HG03457 (cell line): Measurements from ENCODE around the gene RNF168.
"Not testable (repeated sequence)": the region's sequence is repeated elsewhere in the genome, so short reads cannot be mapped to it uniquely, and the experiment has no call there.

Experiments used
- ATAC-seq: cut with Tn5 transposase; IDR thresholded peaks from one replicate; pipeline ENCODE4 v1.9.1; 2021; ENCODE audit warnings: moderate number of reproducible peaks; ENCODE audit not compliant: unreplicated experiment

Gene RNF168

DNA sequence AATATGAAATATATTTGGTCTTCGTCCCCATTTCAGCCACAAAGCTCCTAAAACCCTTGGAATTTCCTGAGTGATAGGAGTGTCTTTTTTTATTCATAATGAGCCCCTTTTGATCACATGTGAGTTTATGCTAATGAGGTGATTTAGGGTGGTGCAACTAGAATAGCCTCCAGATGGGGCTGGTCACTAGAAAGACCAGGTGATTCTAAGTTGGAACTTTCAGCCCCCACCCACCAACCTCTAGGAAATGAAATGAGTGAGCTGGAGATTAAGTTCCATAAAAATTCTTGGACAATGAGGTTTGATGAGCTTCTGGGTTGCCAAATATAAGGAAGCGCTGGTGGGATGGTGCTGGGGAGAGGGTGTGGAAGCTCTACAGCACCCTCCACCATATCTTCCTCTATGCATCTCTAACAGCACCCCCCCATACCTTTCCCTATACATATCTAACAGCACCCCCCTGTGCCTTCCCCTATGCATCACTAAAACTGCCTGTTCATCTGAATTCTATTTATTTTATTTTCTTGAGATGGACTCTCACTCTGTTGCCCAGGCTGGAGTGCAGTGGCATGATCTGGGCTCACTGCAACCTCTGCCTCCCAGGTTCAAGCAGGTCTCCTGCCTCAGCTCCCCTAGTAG, 13.7 kb upstream of the RNF168 start:
- no peak for ATAC-seq

DNA sequence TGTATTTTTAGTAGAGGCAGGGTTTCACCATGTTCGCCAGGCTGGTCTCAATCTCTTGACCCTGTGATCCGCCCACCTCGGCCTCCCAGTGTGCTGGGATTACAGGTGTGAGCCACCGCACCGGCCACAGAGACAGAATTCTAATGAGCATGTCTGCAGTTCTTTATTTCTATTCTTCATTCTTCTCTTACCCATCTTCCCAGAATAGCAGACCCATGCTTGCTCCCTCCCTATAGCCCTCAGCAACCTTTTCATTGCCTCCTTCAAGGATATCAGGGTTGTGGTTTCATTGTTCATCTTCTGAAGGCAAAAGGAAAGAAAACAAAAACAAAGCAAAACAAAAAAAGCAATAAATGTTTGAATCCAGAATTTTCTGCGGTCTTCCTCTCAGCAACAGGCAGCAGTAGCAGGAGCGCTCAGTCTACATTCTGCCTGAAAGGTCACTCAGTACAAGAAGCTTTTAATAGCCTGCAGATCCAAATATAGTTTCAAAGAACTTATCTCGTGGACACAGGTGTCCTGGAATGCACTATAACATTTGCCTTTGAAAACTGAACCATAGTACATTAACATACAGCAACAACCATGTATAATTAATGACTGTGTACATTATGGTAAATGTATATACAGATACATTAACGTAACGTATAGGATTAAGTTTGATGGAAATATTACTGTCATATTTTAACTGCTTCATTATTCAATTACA, 11.5 kb upstream of the RNF168 start, which contains the start of gene SMCO1:
Gene SMCO1, minus strand, starts transcription at position 434 of the 709 bp plus-strand sequence. Its CDS starts 137 bp downstream, at position 297.
- ATAC-seq: no peak

DNA sequence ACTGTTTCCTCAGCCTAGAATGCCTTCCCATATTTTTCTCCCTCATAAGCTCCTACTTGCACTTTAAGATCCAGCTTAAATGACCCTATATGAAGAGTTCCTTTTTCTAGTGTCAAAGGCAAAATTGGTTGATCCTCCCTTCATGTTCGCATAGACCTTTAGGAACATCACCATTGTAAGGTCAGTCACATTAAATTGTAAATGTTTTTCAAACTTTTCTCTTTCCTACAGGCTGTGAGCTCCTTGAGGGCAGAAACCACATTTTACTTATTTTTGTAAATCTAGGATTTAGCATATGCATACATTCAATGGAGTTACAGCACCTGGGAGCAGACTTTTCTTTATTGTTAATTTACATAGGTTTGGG, 10.8 kb upstream of the RNF168 start:
- no peak for ATAC-seq

DNA sequence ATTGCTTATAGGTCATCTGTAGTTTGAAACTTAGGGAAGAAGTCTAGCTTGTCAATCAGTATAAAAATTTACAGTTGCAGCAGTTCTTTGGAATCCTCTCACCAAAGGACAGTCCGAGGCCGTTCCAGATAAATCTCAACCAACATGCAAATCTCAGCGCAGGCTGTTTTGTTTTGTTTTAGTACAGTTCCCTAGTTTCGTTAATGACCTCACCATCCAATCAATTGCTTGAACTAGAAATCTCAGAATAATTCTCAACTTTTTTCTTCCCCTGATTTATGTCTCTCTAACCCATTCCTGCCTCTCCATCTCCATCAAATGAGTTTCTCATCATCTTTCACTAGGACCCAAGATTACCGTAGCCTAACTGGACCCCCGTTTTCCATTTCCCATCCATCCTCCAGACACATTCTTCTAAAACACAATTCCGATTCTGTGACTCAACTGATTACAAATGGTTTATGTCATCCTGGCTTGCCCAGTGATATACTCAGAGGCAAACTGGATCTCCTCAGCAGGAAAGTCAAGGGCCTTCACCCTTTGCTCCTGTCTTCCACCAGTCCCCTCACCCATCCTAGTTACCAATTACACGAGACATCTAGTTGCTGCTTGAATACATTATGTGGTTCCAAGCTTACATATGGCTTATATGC, 10.3 kb upstream of the RNF168 start:
- no peak for ATAC-seq

DNA sequence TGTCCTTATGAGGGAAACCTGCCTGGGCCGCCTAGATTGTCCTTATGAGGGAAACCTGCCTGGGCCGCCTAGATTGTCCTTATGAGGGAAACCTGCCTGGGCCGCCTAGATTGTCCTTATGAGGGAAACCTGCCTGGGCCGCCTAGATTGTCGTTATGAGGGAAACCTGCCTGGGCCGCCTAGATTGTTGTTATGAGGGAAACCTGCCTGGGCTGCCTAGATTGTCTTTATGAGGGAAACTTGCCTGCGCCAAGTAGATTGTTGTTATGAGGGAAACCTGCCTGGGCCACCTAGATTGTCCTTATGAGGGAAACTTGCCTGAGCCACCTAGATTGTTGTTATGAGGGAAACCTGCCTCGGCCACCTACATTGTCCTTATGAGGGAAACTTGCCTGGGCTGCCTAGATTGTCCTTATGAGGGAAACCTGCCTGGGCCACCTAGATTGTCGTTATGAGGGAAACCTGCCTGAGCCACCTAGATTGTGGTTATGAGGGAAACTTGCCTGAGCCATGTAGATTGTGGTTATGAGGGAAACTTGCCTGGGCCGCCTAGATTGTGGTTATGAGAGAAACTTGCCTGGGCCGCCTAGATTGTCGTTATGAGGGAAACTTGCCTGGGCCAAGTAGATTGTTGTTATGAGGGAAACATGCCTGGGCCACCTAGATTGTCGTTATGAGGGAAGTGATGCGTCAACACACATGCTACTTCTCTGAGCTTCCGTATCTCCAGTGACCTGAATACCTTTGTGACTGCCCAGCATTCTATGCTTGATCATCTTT, 8.3 kb upstream of the RNF168 start:
- not testable (repeated sequence) for ATAC-seq

DNA sequence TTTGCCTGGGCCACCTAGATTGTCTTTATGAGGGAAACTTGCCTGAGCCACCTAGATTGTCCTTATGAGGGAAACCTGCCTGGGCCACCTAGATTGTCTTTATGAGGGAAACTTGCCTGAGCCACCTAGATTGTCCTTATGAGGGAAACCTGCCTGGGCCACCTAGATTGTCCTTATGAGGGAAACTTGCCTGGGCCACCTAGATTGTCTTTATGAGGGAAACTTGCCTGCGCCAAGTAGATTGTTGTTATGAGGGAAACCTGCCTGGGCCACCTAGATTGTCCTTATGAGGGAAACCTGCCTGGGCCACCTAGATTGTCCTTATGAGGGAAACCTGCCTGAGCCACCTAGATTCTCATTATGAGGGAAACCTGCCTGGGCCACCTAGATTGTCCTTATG, 7.5 kb upstream of the RNF168 start:
- not testable (repeated sequence) for ATAC-seq

DNA sequence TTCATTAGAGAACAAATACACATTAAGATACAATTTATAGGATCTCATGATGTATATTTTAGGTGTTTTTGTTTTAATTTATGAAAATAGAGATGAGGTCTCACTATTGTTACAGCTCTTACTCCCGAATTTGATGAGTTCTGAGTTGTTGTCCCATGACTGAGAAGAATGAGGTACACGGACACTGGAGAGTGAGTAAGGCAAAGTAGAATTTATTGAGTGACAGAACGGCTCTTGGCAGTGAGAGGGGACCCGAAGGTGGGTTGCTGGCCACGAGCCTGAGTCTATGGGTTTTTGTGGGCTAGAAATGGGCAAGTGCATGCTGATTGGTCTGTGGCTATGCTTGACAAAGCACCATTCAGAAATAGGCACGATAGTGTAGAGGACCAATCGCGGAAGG, 3.1 kb upstream of the RNF168 start:
- ATAC-seq: no peak

DNA sequence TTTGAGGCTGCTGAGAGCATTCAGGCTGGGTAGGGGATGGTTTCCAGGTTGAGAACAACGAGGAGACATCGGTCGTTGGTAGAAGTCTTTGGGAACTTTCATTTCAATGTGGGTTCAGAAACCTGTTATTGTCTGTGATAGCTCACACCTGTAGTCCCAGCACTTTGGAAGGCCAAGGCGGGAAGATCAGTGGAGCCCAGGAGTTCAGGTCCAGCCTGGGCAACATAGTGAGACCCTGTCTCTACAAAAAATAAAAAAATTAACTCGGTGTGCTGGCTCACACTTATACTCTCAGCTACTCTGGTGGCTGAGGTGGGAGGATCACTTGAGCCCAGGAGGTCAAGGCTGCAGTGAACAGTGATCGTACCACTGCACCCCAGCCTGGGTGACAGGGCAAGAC, 988 bp upstream of the RNF168 start:
- no peak for ATAC-seq

DNA sequence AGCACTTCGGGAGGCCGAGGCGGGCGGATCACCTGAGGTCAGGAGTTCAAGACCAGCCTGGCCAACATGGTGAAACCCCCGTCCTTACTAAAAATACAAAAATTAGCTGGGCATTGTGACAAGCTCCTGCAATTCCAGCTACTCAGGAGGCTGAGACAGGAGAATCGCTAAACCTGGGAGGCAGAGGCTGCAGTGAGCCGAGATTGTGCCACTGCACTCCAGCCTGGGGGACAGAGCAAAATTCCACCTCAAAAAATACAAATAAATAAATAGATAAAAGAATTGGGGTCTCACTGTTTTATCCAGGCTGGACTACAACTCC, 470 bp upstream of the RNF168 start:
- ATAC-seq: not testable (repeated sequence)

DNA sequence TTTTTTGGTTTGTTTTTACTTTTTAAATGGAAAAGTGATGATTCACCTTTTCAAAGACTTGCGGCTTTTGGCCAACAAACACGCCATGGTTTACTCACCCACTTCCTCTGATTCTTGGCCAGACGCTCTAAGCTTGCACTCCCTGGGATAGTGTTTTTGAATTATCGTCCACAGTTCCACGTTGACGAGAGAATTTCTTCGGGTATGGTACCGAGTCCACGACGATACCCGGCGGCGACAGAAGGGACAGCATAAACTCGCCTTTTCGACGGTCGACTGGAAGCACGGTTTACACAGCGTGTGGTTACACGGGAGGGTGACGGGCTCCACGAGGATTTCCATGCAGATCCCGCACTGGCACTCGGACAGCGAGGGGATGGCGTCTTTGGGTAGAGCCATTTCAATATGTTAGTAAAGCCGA, 783 bp downstream of the RNF168 start:
- ATAC-seq: peak; percentile 8

DNA sequence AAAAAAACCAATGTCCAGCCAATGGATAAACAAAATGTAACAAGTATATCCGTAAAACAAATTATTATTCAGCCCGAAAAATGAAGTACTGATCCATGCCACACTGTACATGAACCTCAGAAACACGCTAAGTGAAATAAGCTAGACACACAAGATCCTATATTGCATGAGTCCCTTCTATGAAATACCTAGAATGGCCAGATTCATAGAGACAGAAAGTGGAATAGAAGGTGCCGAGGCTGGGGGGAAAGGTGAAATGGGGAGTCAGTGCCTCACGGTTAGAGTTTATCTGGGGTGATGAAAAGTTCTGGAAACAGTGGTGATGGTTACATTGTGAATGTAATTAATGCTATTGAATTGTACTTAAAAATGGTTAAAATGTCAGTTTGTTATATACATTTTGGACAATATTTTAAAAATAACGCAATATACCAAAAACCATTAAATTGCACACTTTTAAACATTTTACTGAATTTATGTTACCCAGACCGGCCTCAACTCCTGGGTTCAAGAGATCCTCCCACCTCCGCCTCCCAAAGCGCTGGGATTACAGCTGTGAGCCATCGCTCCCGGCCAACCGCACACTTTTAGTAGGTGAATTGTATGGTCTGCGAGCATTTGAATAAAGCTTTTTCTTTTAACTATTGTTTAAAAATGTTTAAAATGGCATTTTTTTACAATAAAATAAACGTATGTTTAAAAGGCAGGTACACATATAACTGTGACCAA, 2.1 kb downstream of the RNF168 start:
- no peak for ATAC-seq

DNA sequence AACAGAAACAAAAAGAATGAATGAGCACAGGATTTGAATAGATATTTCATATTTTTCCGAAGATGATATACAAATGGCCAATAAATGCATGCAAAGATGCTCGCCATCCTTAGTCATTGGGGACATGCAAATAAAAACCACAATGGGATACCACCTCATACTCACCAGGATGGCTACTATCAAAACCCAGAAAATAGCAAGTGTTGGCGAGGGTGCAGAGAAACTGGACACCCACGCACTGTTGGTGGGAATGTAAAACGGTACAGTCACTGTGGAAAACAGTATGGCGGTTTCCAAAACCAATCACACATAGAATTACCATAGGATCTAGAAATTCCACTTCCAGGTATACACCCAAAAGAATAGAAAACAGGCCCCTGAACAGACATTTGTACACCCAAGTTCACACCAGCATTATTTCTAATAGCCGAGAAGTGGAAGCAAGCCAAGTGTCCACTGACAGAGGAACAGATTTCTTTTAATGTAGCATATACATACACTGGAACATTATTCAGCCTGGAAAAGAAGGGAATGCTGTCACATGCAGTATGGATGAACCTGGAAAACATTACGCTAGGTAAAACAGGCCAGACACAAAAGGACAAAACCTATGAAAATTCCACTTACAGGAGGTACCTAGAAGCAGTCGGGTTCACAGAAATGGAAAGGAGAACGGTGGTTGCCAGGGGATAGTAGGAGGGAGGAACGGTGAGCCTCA, 3.6 kb downstream of the RNF168 start:
- ATAC-seq: no peak

DNA sequence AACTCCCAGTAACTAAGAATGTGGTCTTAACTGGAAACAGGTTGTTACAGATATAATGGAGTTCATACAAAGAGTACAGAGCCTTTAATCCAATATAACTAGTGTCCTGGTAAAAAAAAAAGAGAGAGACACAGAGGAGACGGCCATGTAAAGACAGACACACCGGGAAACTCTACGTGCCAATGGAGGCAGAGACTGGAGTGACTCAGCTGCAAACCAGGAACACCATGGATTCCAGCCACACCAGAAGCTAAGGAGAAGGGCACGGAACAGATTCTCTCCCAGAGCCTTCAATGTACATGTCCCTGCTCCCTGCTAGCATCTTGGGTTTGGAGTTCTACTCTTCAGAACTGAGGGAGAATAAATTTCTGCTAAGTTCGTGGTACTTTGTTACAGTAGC, 4.5 kb downstream of the RNF168 start:
- ATAC-seq: no peak

DNA sequence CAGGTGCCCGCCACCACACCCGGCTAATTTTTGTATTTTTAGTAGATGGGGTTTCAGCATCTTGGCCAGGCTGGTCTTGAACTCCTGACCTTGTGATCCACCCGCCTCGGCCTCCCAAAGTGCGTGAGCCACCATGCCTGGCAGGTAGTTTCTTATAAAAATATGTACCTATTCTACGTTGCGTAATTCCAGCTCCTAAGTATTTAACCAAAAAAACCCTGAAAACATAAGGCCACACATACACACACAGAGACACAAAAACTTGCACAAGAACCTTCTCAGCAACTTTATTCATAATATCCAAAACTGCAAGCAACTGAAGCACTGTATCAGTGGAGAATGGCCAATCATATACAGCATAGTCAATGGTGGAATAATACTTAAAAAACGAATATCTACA, 5.3 kb downstream of the RNF168 start:
- no peak for ATAC-seq

DNA sequence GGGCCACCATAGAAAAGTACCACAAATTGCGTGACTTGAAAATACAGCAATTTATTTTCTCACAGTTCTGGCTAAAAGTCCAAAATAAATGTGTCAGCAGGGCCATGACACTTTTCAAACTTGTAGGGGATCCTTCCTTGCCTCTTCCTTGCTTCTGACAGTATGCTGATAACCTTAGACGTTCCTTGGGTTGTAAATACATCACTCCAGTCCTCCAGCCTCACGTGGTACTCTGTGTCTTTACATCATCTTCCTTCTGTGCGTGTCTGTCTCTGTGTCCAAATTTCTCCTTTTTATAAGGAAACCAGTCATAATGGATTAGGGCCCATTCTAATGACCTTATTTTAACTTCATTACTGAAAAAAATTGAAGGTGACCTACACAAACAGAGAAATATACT, 7.4 kb downstream of the RNF168 start:
- ATAC-seq: no peak

DNA sequence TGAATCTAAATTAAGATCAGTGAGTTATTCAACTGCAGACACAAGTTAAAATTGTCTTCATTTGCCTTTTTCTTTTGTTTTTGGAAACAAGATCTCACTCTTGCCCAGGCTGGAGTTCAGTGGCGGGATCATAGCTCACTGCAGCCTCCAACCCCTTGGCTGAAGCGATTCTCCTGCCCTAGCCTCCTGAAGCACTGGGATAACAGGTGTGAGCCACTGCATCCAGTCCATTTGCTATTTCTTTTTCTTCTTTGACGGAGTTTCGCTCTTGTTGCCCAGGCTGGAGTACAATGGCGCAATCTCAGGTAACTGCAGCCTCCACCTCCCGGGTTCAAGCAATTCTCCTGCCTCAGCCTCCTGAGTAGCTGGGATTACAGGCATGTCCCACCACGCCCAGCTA, 10.3 kb downstream of the RNF168 start:
- ATAC-seq: no peak

DNA sequence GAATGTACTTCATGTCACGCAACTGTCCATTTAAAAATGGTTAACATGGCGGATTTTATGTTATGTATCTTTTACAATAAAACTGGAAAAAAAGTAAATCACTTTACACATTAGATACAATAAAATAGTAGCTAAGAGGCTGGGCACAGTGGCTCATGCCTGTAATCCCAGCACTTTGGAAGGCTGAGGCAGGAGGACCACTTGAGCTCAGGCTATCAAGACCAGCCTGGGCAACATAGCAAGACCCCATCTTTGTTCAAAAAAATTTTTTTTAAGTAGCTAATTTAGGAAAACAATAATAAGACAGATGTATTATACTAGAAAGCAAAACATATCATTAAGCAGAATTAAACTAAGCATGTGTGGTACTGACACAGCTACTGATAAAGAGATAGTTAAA, 11.5 kb downstream of the RNF168 start:
- no peak for ATAC-seq

DNA sequence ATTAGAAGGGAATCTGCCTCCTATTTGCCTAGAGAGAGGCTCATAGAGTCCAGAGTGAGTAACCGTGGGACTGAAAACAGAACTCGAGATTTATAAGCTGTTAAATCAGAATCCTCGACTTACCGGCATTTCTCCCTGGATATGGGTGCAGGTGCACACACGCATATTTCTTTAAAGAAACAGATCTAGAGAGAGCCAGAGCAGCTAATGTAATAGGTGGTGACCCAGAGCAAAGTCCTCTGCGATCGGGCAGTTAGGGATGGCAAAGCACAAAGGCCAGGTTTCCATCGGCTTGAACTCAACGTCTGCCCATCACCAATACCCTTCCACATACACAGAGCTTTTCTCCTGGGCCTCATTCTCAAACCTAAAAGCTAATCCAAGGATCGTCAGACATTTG, 13.8 kb downstream of the RNF168 start:
- no peak for ATAC-seq

DNA sequence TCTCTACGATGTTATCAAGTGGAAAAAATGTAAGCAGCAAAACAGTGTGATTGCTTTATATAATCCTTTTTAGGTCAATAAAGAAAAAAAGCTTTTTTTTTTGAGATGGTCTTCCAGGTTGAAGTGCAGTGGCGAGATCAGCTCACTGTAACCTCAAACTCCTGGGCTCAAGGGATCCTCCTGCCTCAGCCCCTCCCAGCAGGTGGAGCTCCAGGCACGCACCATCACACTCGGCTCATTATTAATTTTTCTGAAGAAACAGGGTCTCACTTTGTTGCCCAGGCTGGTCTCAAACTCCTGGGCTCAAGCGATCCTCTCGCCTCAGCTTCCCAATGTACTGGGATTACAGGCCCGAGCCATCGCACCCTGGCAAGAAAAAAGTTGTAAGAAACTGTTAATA, 17.3 kb downstream of the RNF168 start:
- ATAC-seq: no peak

DNA sequence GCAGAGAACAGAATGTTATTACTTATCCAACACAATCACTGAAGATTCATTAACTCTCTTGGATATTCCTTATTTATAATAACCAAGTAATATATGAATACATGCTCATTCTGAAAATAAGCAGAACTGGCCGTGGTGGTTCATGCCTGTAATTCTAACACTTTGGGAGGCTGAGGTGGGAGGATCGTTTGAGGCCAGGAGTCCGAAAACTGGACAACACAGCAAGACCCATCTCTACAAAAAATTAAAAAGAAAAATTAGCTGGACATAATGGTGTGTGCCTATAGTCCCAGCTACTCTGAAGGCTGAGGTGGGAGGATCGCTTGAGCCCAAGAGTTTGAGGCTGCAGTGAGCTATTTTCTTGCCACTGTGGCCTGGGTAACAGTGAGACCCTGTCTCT, 25.9 kb downstream of the RNF168 start:
- ATAC-seq: no peak
